Stimulated activated CD4-positive, alpha-beta T cell treated with anti-CD3 and anti-CD28 coated beads, Interleukin-15, amount 100 ng/mL, for 1 hour (primary cell): ENCODE data around the gene LRRC46.

Experiments
- DNase-seq, 2 donors: peaks; one replicate each; pipeline ENCODE4 v3.0.0-alpha.2; 2020; ENCODE audit warnings: low read depth in 1 of 2, low spot score in 1 of 2

Gene LRRC46

GRCh38 chr17:47850692-47851573 lies 19.5 kb downstream of the LRRC46 start, which contains the start of gene SP6:
TSS of gene SP6 (minus strand) at chr17:47851163. CDS start at chr17:47848429, 2,734 bp downstream.
- DNase-seq, result peak; percentile 47 to 55

- DNase-seq, result no peak
Measured at GRCh38 chr17:47851764-47852112, 20.3 kb downstream of the LRRC46 start.

GRCh38 chr17:47852113-47852949 lies 20.9 kb downstream of the LRRC46 start:
- DNase-seq, result no peak

- DNase-seq, result no peak
Measured at GRCh38 chr17:47853616-47854015, 22.1 kb downstream of the LRRC46 start.

GRCh38 chr17:47855737-47856136 lies 24.3 kb downstream of the LRRC46 start:
- DNase-seq, result no peak

- no peak for DNase-seq
Measured at GRCh38 chr17:47856830-47857229, 25.4 kb downstream of the LRRC46 start.

- no peak for DNase-seq
Measured at GRCh38 chr17:47857551-47858455, 26.3 kb downstream of the LRRC46 start.

- no peak for DNase-seq
Measured at GRCh38 chr17:47860386-47860785, 28.9 kb downstream of the LRRC46 start.

- no peak for DNase-seq
Measured at GRCh38 chr17:47862621-47863440, 31.4 kb downstream of the LRRC46 start.

GRCh38 chr17:47864791-47865216 lies 33.3 kb downstream of the LRRC46 start:
- DNase-seq, result no peak

- no peak for DNase-seq
Measured at GRCh38 chr17:47866941-47867340, 35.5 kb downstream of the LRRC46 start.

GRCh38 chr17:47867813-47868533 lies 36.5 kb downstream of the LRRC46 start:
- DNase-seq, result no peak

- no peak for DNase-seq
Measured at GRCh38 chr17:47869114-47869513, 37.6 kb downstream of the LRRC46 start.

- DNase-seq, result no peak
Measured at GRCh38 chr17:47870056-47870455, 38.6 kb downstream of the LRRC46 start.

GRCh38 chr17:47871048-47871447 lies 39.6 kb downstream of the LRRC46 start:
- no peak for DNase-seq

GRCh38 chr17:47872019-47872650 lies 40.7 kb downstream of the LRRC46 start:
- no peak for DNase-seq

GRCh38 chr17:47872651-47873161 lies 41.2 kb downstream of the LRRC46 start:
- no peak for DNase-seq

GRCh38 chr17:47873200-47874090 lies 42.0 kb downstream of the LRRC46 start:
- no peak for DNase-seq
